HepG2 (cell line): ENCODE results near the gene MECR. TPM values are rescaled to one million over a fixed set of nuclear protein-coding genes. Genes with fewer than 3 reads are reported as not detected.

ENCODE experiments used
- ARNT ChIP-seq: fragments of 450-650 bp; IDR thresholded peaks from 2 replicates; pipeline ENCODE4 v1.6.1; 2017
- CCAR2 ChIP-seq: fragments of 200-400 bp; formaldehyde crosslinking; optimal IDR thresholded peaks from 2 replicates; pipeline ENCODE3; 2018; ENCODE audit warnings: low read depth, mild to moderate bottlenecking, low read length, moderate library complexity
- CREB3 ChIP-seq: sonication (generic); formaldehyde crosslinking; IDR thresholded peaks from 2 replicates; pipeline ENCODE4 v1.5.0; 2020; ENCODE audit warnings: missing genetic modification reagents
- GFI1 ChIP-seq: sonication (generic); formaldehyde crosslinking; IDR thresholded peaks from 2 replicates; pipeline ENCODE4 v1.5.0; 2020; ENCODE audit warnings: missing genetic modification reagents, mild to moderate bottlenecking, borderline replicate concordance
- HHEX ChIP-seq: IDR thresholded peaks from 2 replicates; pipeline ENCODE4 v1.6.1; 2016; ENCODE audit warnings: control low read depth
- MAFK ChIP-seq, 2 experiments: IDR thresholded peaks in 1 of 2; conservative IDR thresholded peaks in 1 of 2; 2 replicates each; pipeline ENCODE4 v1.6.1; 2011; ENCODE audit warnings: improper control_type of control experiment in 2 of 2, low read length in 2 of 2
- SIX4 ChIP-seq: sonication (generic); formaldehyde crosslinking; IDR thresholded peaks from 2 replicates; pipeline ENCODE4 v1.4.0; 2020; ENCODE audit warnings: missing genetic modification reagents
- SP2 ChIP-seq: sonication (generic); formaldehyde crosslinking; IDR thresholded peaks from 2 replicates; pipeline ENCODE4 v1.5.1; 2020; ENCODE audit warnings: mild to moderate bottlenecking, missing genetic modification reagents
- XRCC5 ChIP-seq: fragments of 200-400 bp; formaldehyde crosslinking; optimal IDR thresholded peaks from 2 replicates; pipeline ENCODE3; 2017; ENCODE audit warnings: mild to moderate bottlenecking, low read length
- ZBTB2 ChIP-seq: sonication (generic); formaldehyde crosslinking; IDR thresholded peaks from 2 replicates; pipeline ENCODE4 v1.8.0; 2022; ENCODE audit warnings: low read depth, missing genetic modification reagents
- ZBTB3 ChIP-seq: sonication (generic); formaldehyde crosslinking; IDR thresholded peaks from 2 replicates; pipeline ENCODE4 v1.4.0; 2020; ENCODE audit warnings: low read depth, mild to moderate bottlenecking, moderate library complexity, missing genetic modification reagents, borderline replicate concordance
- ZFP36L1 ChIP-seq: sonication (generic); formaldehyde crosslinking; IDR thresholded peaks from 2 replicates; pipeline ENCODE4 v1.8.0; 2022; ENCODE audit warnings: mild to moderate bottlenecking, missing genetic modification reagents, moderate library complexity
- ZMYM3 ChIP-seq: sonication (generic); formaldehyde crosslinking; IDR thresholded peaks from 2 replicates; pipeline ENCODE4 v1.5.1; 2020; ENCODE audit warnings: mild to moderate bottlenecking, missing genetic modification reagents
- ZNF432 ChIP-seq: sonication (generic); formaldehyde crosslinking; IDR thresholded peaks from 2 replicates; pipeline ENCODE4 v1.5.0; 2020; ENCODE audit warnings: missing genetic modification reagents, mild to moderate bottlenecking, borderline replicate concordance
- ZNF577 ChIP-seq: sonication (generic); formaldehyde crosslinking; IDR thresholded peaks from 2 replicates; pipeline ENCODE4 v1.4.0; 2020; ENCODE audit warnings: mild to moderate bottlenecking, low read depth, missing genetic modification reagents, borderline replicate concordance
- ZNF709 ChIP-seq: sonication (generic); formaldehyde crosslinking; IDR thresholded peaks from 2 replicates; pipeline ENCODE4 v1.5.0; 2020; ENCODE audit warnings: mild to moderate bottlenecking, missing genetic modification reagents
- ZNF883 ChIP-seq: sonication (generic); formaldehyde crosslinking; IDR thresholded peaks from 2 replicates; pipeline ENCODE4 v1.5.1; 2020; ENCODE audit warnings: mild to moderate bottlenecking, missing genetic modification reagents; ENCODE audit errors: not compliant biosample characterization
- polyA plus RNA-seq, 8 experiments: library from polyadenylated mRNA; depleted of rRNA in 3 of 8; stranded (reverse) in 7 of 8; unstranded in 1 of 8; fragments of >200 nt; fragmentation: Illumina TruSeq in 4 of 8; extraction: Trizol in 4 of 8; gene quantifications; 2 replicates each; pipeline versions ENCODE4 v1.2.1 to v1.2.3, GENCODE V29; 2011 to 2016; ENCODE audit warnings: low read depth in 4 of 8, missing spikeins in 1 of 8, mixed read lengths in 1 of 8; ENCODE audit not compliant: insufficient read depth in 1 of 8
- total RNA-seq, 5 experiments: library from RNA; depleted of rRNA; stranded (reverse); fragments of >200 nt; fragmentation: Illumina TruSeq; extraction: Trizol; gene quantifications; 2 replicates each; pipeline ENCODE4 v1.2.3, GENCODE V29; 2016; ENCODE audit warnings: low read depth in 1 of 5
- TF ChIP-seq, protein P1 (sequence below): sonication (generic); formaldehyde crosslinking; IDR thresholded peaks from 2 replicates; pipeline ENCODE4 v1.4.0; 2020; ENCODE audit warnings: mild to moderate bottlenecking, missing genetic modification reagents, borderline replicate concordance
- TF ChIP-seq, protein P2 (sequence below): sonication (generic); formaldehyde crosslinking; IDR thresholded peaks from 2 replicates; pipeline ENCODE4 v1.4.0; 2020; ENCODE audit warnings: missing genetic modification reagents
- TF ChIP-seq, protein P3 (sequence below): sonication (generic); formaldehyde crosslinking; conservative IDR thresholded peaks from 2 replicates; pipeline ENCODE4 v1.8.0; 2022; ENCODE audit warnings: low read depth, missing genetic modification reagents

Gene MECR
- total and polyA plus RNA-seq, 2 of the 13 experiments (the other 11 are each of a cell fraction or from before 2014, with no cell fraction given) = 18.8 to 24.9 TPM

- TF ChIP-seq, protein P1, sequence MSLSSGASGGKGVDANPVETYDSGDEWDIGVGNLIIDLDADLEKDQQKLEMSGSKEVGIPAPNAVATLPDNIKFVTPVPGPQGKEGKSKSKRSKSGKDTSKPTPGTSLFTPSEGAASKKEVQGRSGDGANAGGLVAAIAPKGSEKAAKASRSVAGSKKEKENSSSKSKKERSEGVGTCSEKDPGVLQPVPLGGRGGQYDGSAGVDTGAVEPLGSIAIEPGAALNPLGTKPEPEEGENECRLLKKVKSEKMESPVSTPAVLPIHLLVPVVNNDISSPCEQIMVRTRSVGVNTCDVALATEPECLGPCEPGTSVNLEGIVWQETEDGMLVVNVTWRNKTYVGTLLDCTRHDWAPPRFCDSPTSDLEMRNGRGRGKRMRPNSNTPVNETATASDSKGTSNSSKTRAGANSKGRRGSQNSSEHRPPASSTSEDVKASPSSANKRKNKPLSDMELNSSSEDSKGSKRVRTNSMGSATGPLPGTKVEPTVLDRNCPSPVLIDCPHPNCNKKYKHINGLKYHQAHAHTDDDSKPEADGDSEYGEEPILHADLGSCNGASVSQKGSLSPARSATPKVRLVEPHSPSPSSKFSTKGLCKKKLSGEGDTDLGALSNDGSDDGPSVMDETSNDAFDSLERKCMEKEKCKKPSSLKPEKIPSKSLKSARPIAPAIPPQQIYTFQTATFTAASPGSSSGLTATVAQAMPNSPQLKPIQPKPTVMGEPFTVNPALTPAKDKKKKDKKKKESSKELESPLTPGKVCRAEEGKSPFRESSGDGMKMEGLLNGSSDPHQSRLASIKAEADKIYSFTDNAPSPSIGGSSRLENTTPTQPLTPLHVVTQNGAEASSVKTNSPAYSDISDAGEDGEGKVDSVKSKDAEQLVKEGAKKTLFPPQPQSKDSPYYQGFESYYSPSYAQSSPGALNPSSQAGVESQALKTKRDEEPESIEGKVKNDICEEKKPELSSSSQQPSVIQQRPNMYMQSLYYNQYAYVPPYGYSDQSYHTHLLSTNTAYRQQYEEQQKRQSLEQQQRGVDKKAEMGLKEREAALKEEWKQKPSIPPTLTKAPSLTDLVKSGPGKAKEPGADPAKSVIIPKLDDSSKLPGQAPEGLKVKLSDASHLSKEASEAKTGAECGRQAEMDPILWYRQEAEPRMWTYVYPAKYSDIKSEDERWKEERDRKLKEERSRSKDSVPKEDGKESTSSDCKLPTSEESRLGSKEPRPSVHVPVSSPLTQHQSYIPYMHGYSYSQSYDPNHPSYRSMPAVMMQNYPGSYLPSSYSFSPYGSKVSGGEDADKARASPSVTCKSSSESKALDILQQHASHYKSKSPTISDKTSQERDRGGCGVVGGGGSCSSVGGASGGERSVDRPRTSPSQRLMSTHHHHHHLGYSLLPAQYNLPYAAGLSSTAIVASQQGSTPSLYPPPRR = no peak
- no peak for TF ChIP-seq HHEX
- peak; percentile 66; the same call in 1 of the 2 replicates for TF ChIP-seq CREB3
- TF ChIP-seq ZBTB2 = no peak
- TF ChIP-seq ZNF709 (CRISPR knock-in tag) = peak; percentile 69; the same call in 1 of the 2 replicates
- TF ChIP-seq GFI1 (CRISPR knock-in tag) = no peak
- peak; percentile 70 for TF ChIP-seq XRCC5
- TF ChIP-seq ZBTB3 = no peak
- peak; percentile 62 for TF ChIP-seq ZMYM3
- peak; percentile 75 for TF ChIP-seq ZNF883
- TF ChIP-seq ZFP36L1 = no peak
- TF ChIP-seq, protein P2, sequence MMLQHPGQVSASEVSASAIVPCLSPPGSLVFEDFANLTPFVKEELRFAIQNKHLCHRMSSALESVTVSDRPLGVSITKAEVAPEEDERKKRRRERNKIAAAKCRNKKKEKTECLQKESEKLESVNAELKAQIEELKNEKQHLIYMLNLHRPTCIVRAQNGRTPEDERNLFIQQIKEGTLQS = 0 out of 2 replicates have a peak, but pooled peaks have one; percentile 20
- no peak for TF ChIP-seq ZNF577
- peak; percentile 42; the same call in 1 of the 2 replicates for TF ChIP-seq SP2 (CRISPR knock-in tag)
- TF ChIP-seq CCAR2 = no peak
- TF ChIP-seq, protein P3, sequence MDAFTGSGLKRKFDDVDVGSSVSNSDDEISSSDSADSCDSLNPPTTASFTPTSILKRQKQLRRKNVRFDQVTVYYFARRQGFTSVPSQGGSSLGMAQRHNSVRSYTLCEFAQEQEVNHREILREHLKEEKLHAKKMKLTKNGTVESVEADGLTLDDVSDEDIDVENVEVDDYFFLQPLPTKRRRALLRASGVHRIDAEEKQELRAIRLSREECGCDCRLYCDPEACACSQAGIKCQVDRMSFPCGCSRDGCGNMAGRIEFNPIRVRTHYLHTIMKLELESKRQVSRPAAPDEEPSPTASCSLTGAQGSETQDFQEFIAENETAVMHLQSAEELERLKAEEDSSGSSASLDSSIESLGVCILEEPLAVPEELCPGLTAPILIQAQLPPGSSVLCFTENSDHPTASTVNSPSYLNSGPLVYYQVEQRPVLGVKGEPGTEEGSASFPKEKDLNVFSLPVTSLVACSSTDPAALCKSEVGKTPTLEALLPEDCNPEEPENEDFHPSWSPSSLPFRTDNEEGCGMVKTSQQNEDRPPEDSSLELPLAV (CRISPR knock-in tag) = no peak
- peak; percentile 20; the same call in 1 of the 2 replicates for TF ChIP-seq SIX4
- TF ChIP-seq ZNF432 = no peak
- TF ChIP-seq MAFK (conservative IDR thresholded peaks at IDR 0.05 in 1 of 2, IDR thresholded peaks at IDR 0.05 in 1 of 2; ENCODE audit: low read length in 2 of 2) = no peak
- no peak for TF ChIP-seq ARNT
Measured at GRCh38 chr1:29230553-29231378, at the start of gene MECR (continued).
